Hindlimb muscle (tissue), 1 donor: ENCODE results near the gene TSHZ2. TPM values are rescaled to one million over a fixed set of nuclear protein-coding genes. Genes with fewer than 3 reads are reported as not detected.
"Not testable (repeated sequence)": the region's sequence is repeated elsewhere in the genome, so short reads cannot be mapped to it uniquely, and the experiment has no call there.

ENCODE experiments used
- DNase-seq: peaks from one replicate; pipeline ENCODE4 v3.0.0-alpha.2; 2013
- polyA plus RNA-seq: library from polyadenylated mRNA; unstranded; fragments of 120-200 nt; gene quantifications from one replicate; pipeline ENCODE4 v1.2.1, GENCODE V29; 2013; ENCODE audit not compliant: insufficient read length

The TSHZ2 gene
- polyA plus RNA-seq, 1 donor: 8.3 TPM

- DNase-seq: no peak
Measured at GRCh38 chr20:52999040-52999439, 26.9 kb downstream of the TSHZ2 start.

- no peak for DNase-seq
Measured at GRCh38 chr20:53001498-53002301, 29.5 kb downstream of the TSHZ2 start.

GRCh38 chr20:53002786-53003185 is 30.6 kb downstream of the TSHZ2 start:
- no peak for DNase-seq

GRCh38 chr20:53003420-53004154 is 31.4 kb downstream of the TSHZ2 start:
- no peak for DNase-seq

GRCh38 chr20:53004267-53004813 is 32.2 kb downstream of the TSHZ2 start:
- no peak for DNase-seq

- DNase-seq: no peak
Measured at GRCh38 chr20:53009979-53010735, 38.0 kb downstream of the TSHZ2 start.

- no peak for DNase-seq
Measured at GRCh38 chr20:53011640-53012039, 39.5 kb downstream of the TSHZ2 start.

- no peak for DNase-seq
Measured at GRCh38 chr20:53013183-53013582, 41.0 kb downstream of the TSHZ2 start.

GRCh38 chr20:53013847-53014246 is 41.7 kb downstream of the TSHZ2 start:
- no peak for DNase-seq

- DNase-seq: no peak
Measured at GRCh38 chr20:53016071-53016470, 43.9 kb downstream of the TSHZ2 start.

GRCh38 chr20:53016534-53017042 is 44.4 kb downstream of the TSHZ2 start:
- DNase-seq: no peak

GRCh38 chr20:53017206-53017605 is 45.0 kb downstream of the TSHZ2 start:
- DNase-seq: no peak

GRCh38 chr20:53019464-53019863 is 47.3 kb downstream of the TSHZ2 start:
- DNase-seq: no peak

- DNase-seq: no peak
Measured at GRCh38 chr20:53020376-53020775, 48.2 kb downstream of the TSHZ2 start.

GRCh38 chr20:53020834-53021233 is 48.7 kb downstream of the TSHZ2 start:
- DNase-seq: no peak

GRCh38 chr20:53021934-53022333 is 49.8 kb downstream of the TSHZ2 start:
- DNase-seq: no peak

GRCh38 chr20:53023732-53024520 is 51.8 kb downstream of the TSHZ2 start:
- peak; percentile 36 for DNase-seq

GRCh38 chr20:53024653-53025052 is 52.5 kb downstream of the TSHZ2 start:
- DNase-seq: not testable (repeated sequence)

GRCh38 chr20:53027089-53027488 is 54.9 kb downstream of the TSHZ2 start:
- DNase-seq: no peak

GRCh38 chr20:53028337-53029007 is 56.3 kb downstream of the TSHZ2 start:
- DNase-seq: no peak

GRCh38 chr20:53030061-53030460 is 57.9 kb downstream of the TSHZ2 start:
- DNase-seq: no peak
